ENCODE data around the gene UBE2I.

Gene UBE2I

GRCh38 chr16:1325261-1325660, 15.8 kb downstream of the UBE2I start:
- no peak for TF ChIP-seq CTCF (IDR thresholded peaks at IDR 0.05)

- no peak for TF ChIP-seq CTCF (IDR thresholded peaks at IDR 0.05)
These were observed 16.4 kb downstream of the UBE2I start for GRCh38 chr16:1325673-1326371.

- no peak for TF ChIP-seq CTCF (IDR thresholded peaks at IDR 0.05)
These were observed 17.0 kb downstream of the UBE2I start for GRCh38 chr16:1326391-1326790.

- no peak for TF ChIP-seq CTCF (IDR thresholded peaks at IDR 0.05)
These were observed 17.6 kb downstream of the UBE2I start for GRCh38 chr16:1326946-1327618.

- no peak for TF ChIP-seq CTCF (IDR thresholded peaks at IDR 0.05)
These were observed 18.1 kb downstream of the UBE2I start for GRCh38 chr16:1327619-1327947.

- peak; percentile 60 for TF ChIP-seq CTCF (IDR thresholded peaks at IDR 0.05)
These were observed 21.0 kb downstream of the UBE2I start for GRCh38 chr16:1330260-1330914.

- no peak for TF ChIP-seq CTCF (IDR thresholded peaks at IDR 0.05)
These were observed 21.7 kb downstream of the UBE2I start for GRCh38 chr16:1330931-1331711.
